Measurements from ENCODE around the gene PPP1R15B.

The PPP1R15B gene

GRCh38 chr1:204435872-204436271, 24.3 kb upstream of the PPP1R15B start:
- H3K36me3 ChIP-seq = no peaks in the 10 kb centered on the region
- no peaks in the 10 kb centered on the region for H3K9me3 ChIP-seq (ENCODE audit: severe bottlenecking)
- no peak overlapping the region for H3K27ac ChIP-seq
- TF ChIP-seq, protein P1, sequence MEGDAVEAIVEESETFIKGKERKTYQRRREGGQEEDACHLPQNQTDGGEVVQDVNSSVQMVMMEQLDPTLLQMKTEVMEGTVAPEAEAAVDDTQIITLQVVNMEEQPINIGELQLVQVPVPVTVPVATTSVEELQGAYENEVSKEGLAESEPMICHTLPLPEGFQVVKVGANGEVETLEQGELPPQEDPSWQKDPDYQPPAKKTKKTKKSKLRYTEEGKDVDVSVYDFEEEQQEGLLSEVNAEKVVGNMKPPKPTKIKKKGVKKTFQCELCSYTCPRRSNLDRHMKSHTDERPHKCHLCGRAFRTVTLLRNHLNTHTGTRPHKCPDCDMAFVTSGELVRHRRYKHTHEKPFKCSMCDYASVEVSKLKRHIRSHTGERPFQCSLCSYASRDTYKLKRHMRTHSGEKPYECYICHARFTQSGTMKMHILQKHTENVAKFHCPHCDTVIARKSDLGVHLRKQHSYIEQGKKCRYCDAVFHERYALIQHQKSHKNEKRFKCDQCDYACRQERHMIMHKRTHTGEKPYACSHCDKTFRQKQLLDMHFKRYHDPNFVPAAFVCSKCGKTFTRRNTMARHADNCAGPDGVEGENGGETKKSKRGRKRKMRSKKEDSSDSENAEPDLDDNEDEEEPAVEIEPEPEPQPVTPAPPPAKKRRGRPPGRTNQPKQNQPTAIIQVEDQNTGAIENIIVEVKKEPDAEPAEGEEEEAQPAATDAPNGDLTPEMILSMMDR (IDR thresholded peaks at IDR 0.05; ENCODE audit: low read depth, low read length) = no peak
- H3K27me3 ChIP-seq (ENCODE audit: insufficient read depth, low read depth, severe bottlenecking) = no peaks in the 10 kb centered on the region
- no peak for DNase-seq
- H3K4me3 ChIP-seq (ENCODE audit: low read depth, low read length) = no peak overlapping the region

DNA sequence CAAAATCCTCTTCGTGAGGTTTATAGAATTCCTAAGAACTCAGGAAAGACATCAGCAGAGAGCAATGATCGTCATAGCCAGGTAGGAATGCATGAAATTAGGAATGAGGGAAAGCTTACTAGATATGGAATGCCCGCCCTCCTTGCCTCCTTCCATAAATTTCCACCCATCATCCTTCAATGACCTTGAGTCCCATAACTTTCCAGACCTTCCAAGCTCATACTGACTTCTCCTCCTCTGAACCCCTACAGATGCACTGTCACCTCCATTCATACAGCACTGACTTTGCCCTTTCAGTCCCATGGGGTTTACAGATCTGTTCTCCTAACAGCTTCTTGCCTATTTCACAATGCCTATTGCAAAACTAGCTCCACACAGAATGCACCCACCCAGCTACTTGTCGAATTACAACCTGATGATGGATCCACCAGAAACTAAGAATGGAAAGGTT, 23.8 kb upstream of the PPP1R15B start:
- H3K9me3 ChIP-seq (ENCODE audit: severe bottlenecking) = no peaks in the 10 kb centered on the region
- H3K27me3 ChIP-seq (ENCODE audit: insufficient read depth, low read depth, severe bottlenecking) = no peaks in the 10 kb centered on the region
- TF ChIP-seq, protein P1 (IDR thresholded peaks at IDR 0.05; ENCODE audit: low read depth, low read length) = no peak
- no peak overlapping the region for H3K27ac ChIP-seq
- H3K36me3 ChIP-seq = no peaks in the 10 kb centered on the region
- H3K4me3 ChIP-seq (ENCODE audit: low read depth, low read length) = no peak overlapping the region
- DNase-seq = no peak

- H3K27me3 ChIP-seq (ENCODE audit: insufficient read depth, low read depth, severe bottlenecking) = no peaks in the 10 kb centered on the region
- DNase-seq = peak; percentile 73
- TF ChIP-seq, protein P1 (IDR thresholded peaks at IDR 0.05; ENCODE audit: low read depth, low read length) = no peak
- H3K27ac ChIP-seq = no peak overlapping the region
- H3K9me3 ChIP-seq (ENCODE audit: severe bottlenecking) = no peaks in the 10 kb centered on the region
- no peak overlapping the region for H3K4me3 ChIP-seq (ENCODE audit: low read depth, low read length)
- H3K36me3 ChIP-seq = no peaks in the 10 kb centered on the region
These were observed 22.6 kb upstream of the PPP1R15B start for GRCh38 chr1:204434116-204434755.

DNA sequence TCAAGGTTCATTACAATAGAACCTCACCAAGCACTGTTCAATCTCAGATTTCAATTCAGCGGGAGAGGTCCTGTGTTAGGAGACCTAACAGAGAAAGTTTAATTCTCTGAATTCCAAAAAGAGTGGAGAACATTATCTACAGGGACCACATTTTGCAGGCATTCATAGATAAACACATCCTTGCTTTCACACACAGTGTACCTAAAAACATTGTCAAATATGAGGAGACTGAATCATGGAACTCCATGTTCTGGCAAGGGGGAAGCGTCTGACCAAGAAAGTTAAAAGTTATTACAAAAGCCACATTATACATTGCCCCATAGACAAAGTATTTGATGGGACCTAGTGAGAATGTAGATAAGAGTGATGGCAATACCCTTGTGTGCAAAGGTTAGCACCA, 21.1 kb upstream of the PPP1R15B start:
- H3K36me3 ChIP-seq = no peaks in the 10 kb centered on the region
- H3K27me3 ChIP-seq (ENCODE audit: insufficient read depth, low read depth, severe bottlenecking) = no peaks in the 10 kb centered on the region
- H3K27ac ChIP-seq = no peak overlapping the region
- H3K4me3 ChIP-seq (ENCODE audit: low read depth, low read length) = no peak overlapping the region
- TF ChIP-seq, protein P1 (IDR thresholded peaks at IDR 0.05; ENCODE audit: low read depth, low read length) = no peak
- no peaks in the 10 kb centered on the region for H3K9me3 ChIP-seq (ENCODE audit: severe bottlenecking)
- DNase-seq = no peak

GRCh38 chr1:204431310-204432184, 19.9 kb upstream of the PPP1R15B start:
- Histone ChIP-seq H3K9me3 (ENCODE audit: severe bottlenecking) (no peaks in the 10 kb centered on the region), H3K4me3 (ENCODE audit: low read depth, low read length) (no peak overlapping the region), H3K27me3 (ENCODE audit: insufficient read depth, low read depth, severe bottlenecking) (no peaks in the 10 kb centered on the region), H3K27ac (no peak overlapping the region), H3K36me3 (no peaks in the 10 kb centered on the region)
- DNase-seq = peak; percentile 94
- TF ChIP-seq, protein P1 (IDR thresholded peaks at IDR 0.05; ENCODE audit: low read depth, low read length) = peak; percentile 99
